IMR-90 (cell line): ENCODE measurements around the gene TMPRSS9. TPM values are rescaled to one million over a fixed set of nuclear protein-coding genes. Genes with fewer than 3 reads are reported as not detected.

ENCODE experiments used
- ATAC-seq: fragments of 200-7000 bp; cut with Tn5 transposase; 2 replicates; pipeline ENCODE4 v1.9.1; 2020; ENCODE audit warnings: low read depth, mild to moderate bottlenecking, moderate library complexity
- BruUV-seq: library from RNA; stranded (reverse); fragments of 400-500 nt; replicated peaks from 2 replicates; lab custom pipeline; 2021; lab: Mats Ljungman, UMichigan
- CTCF ChIA-PET: fragments of 300-600 bp; formaldehyde crosslinking; extraction: SDS; loops from one replicate; lab custom pipeline; 2021; ENCODE audit warnings: antibody characterized with exemption; lab: Yijun Ruan, JAX
- POLR2A ChIA-PET: fragments of 300-600 bp; sonication (Branson Sonifier 250); formaldehyde crosslinking; loops from one replicate; lab custom pipeline; 2022; ENCODE audit warnings: antibody characterized with exemption; ENCODE audit not compliant: unreplicated experiment; lab: Charles Lee
- DNase-seq: peaks from one replicate; pipeline ENCODE4 v3.0.0; 2013
- H2AFZ ChIP-seq: replicated peaks from 2 replicates; pipeline ENCODE3; 2013; ENCODE audit warnings: low read length, mild to moderate bottlenecking; ENCODE audit not compliant: poor library complexity
- H2AK5ac ChIP-seq: 2 replicates; pipeline ENCODE4 v1.6.1; 2013; ENCODE audit warnings: low read depth, low read length, inconsistent platforms
- H2AK9ac ChIP-seq: replicated peaks from 2 replicates; pipeline ENCODE3; 2013; ENCODE audit warnings: mild to moderate bottlenecking, low read depth, low read length, moderate library complexity; ENCODE audit not compliant: poor library complexity
- H2BK120ac ChIP-seq: 2 replicates; pipeline ENCODE4 v1.6.1; 2013; ENCODE audit warnings: low read depth, low read length, inconsistent platforms
- H2BK15ac ChIP-seq: 3 replicates; pipeline ENCODE4 v1.6.1; 2013; ENCODE audit warnings: low read depth, low read length, inconsistent platforms
- H2BK20ac ChIP-seq: 2 replicates; pipeline ENCODE4 v1.6.1; 2013; ENCODE audit warnings: low read depth, mild to moderate bottlenecking, inconsistent platforms, low read length, moderate library complexity
- H2BK5ac ChIP-seq: 2 replicates; pipeline ENCODE4 v1.6.1; 2013; ENCODE audit warnings: mild to moderate bottlenecking, low read depth, low read length, inconsistent platforms; ENCODE audit not compliant: poor library complexity, severe bottlenecking
- H3K14ac ChIP-seq: replicated peaks from 2 replicates; pipeline ENCODE4 v1.6.1; 2013; ENCODE audit warnings: low read depth, low read length, inconsistent platforms
- H3K18ac ChIP-seq: 2 replicates; pipeline ENCODE4 v1.6.1; 2013; ENCODE audit warnings: low read depth, low read length, control low read depth
- H3K23ac ChIP-seq: 2 replicates; pipeline ENCODE4 v1.6.1; 2013; ENCODE audit warnings: low read depth, low read length, inconsistent platforms
- H3K27ac ChIP-seq: 2 replicates; pipeline ENCODE4 v1.5.1; 2013; ENCODE audit warnings: mild to moderate bottlenecking, control low read depth, low read length; ENCODE audit not compliant: insufficient read depth
- H3K27me3 ChIP-seq: 2 replicates; pipeline ENCODE4 v1.6.1; 2013; ENCODE audit warnings: low read length; ENCODE audit not compliant: control insufficient read depth, insufficient read depth
- H3K36me3 ChIP-seq: 2 replicates; pipeline ENCODE4 v1.6.1; 2013; ENCODE audit warnings: low read length, mixed read lengths; ENCODE audit not compliant: control insufficient read depth, insufficient read depth
- H3K4ac ChIP-seq: 2 replicates; pipeline ENCODE4 v1.6.1; 2013; ENCODE audit warnings: low read depth, low read length, inconsistent platforms
- H3K4me1 ChIP-seq: 2 replicates; pipeline ENCODE4 v1.6.1; 2013; ENCODE audit warnings: low read length, mixed read lengths; ENCODE audit not compliant: control insufficient read depth, insufficient read depth
- H3K4me2 ChIP-seq: 2 replicates; pipeline ENCODE4 v1.6.1; 2013; ENCODE audit warnings: low read depth, mild to moderate bottlenecking, control low read depth, low read length, moderate library complexity
- H3K4me3 ChIP-seq: 2 replicates; pipeline ENCODE4 v1.5.1; 2013; ENCODE audit warnings: low read depth, mild to moderate bottlenecking, control low read depth, low read length, moderate library complexity; ENCODE audit not compliant: insufficient read depth
- H3K56ac ChIP-seq: 2 replicates; pipeline ENCODE4 v1.6.1; 2013; ENCODE audit warnings: low read length, inconsistent platforms; ENCODE audit not compliant: insufficient read depth; ENCODE audit errors: extremely low read depth
- H3K79me1 ChIP-seq, 2 experiments: 2 replicates each; pipeline ENCODE4 v1.6.1; 2013; ENCODE audit warnings: low read length in 2 of 2, inconsistent platforms in 1 of 2, low read depth in 1 of 2
- H3K9ac ChIP-seq: 2 replicates; pipeline ENCODE4 v1.6.1; 2013; ENCODE audit warnings: low read depth, low read length, control low read depth
- H3K9me1 ChIP-seq: 2 replicates; pipeline ENCODE4 v1.6.1; 2013; ENCODE audit warnings: low read length, inconsistent platforms; ENCODE audit not compliant: insufficient read depth
- H3K9me3 ChIP-seq: 2 replicates; pipeline ENCODE4 v1.6.1; 2013; ENCODE audit warnings: low read length; ENCODE audit not compliant: control insufficient read depth, insufficient read depth
- H4K20me1 ChIP-seq: 2 replicates; pipeline ENCODE4 v1.6.1; 2013; ENCODE audit warnings: low read length, inconsistent platforms; ENCODE audit not compliant: insufficient read depth
- H4K5ac ChIP-seq: 2 replicates; pipeline ENCODE4 v1.6.1; 2013; ENCODE audit warnings: mild to moderate bottlenecking, low read depth, low read length, control low read depth
- H4K8ac ChIP-seq, 2 experiments: 2 replicates each; pipeline ENCODE4 v1.6.1; 2013; ENCODE audit warnings: low read depth in 2 of 2, low read length in 2 of 2, control low read depth in 1 of 2, inconsistent platforms in 1 of 2
- H4K91ac ChIP-seq: 2 replicates; pipeline ENCODE4 v1.6.1; 2013; ENCODE audit warnings: low read depth, low read length, inconsistent platforms; ENCODE audit not compliant: insufficient read depth
- BHLHE40 ChIP-seq: fragments of 150-350 bp; IDR thresholded peaks from 2 replicates; pipeline ENCODE4 v1.6.1; 2016; ENCODE audit warnings: mild to moderate bottlenecking, low read depth, low read length
- CEBPB ChIP-seq: IDR thresholded peaks from 2 replicates; pipeline ENCODE4 v1.6.1; 2012; ENCODE audit warnings: low read depth, low read length, improper control_type of control experiment
- FOS ChIP-seq: fragments of 150-350 bp; IDR thresholded peaks from 2 replicates; pipeline ENCODE4 v1.6.1; 2016; ENCODE audit warnings: low read depth, low read length
- MAFK ChIP-seq: IDR thresholded peaks from 2 replicates; pipeline ENCODE4 v1.6.1; 2012; ENCODE audit warnings: low read depth, low read length, improper control_type of control experiment
- MAZ ChIP-seq: IDR thresholded peaks from 2 replicates; pipeline ENCODE4 v1.6.1; 2012; ENCODE audit warnings: low read depth, mild to moderate bottlenecking, low read length, improper control_type of control experiment, moderate library complexity, borderline replicate concordance
- MXI1 ChIP-seq: IDR thresholded peaks from 2 replicates; pipeline ENCODE4 v1.6.1; 2012; ENCODE audit warnings: low read depth, mild to moderate bottlenecking, low read length, moderate library complexity, borderline replicate concordance
- NFE2L2 ChIP-seq: fragments of 150-350 bp; IDR thresholded peaks from 2 replicates; pipeline ENCODE4 v1.6.1; 2016; ENCODE audit warnings: low read depth, mild to moderate bottlenecking, low read length
- POLR2A ChIP-seq: IDR thresholded peaks from 2 replicates; pipeline ENCODE4 v1.6.1; 2012; ENCODE audit warnings: mild to moderate bottlenecking, low read depth, low read length
- RCOR1 ChIP-seq: IDR thresholded peaks from 2 replicates; pipeline ENCODE4 v1.6.1; 2012; ENCODE audit warnings: mild to moderate bottlenecking, low read length, improper control_type of control experiment; ENCODE audit not compliant: insufficient replicate concordance
- SMC3 ChIP-seq: fragments of 150-350 bp; IDR thresholded peaks from 2 replicates; pipeline ENCODE4 v1.6.1; 2016; ENCODE audit warnings: low read depth, mild to moderate bottlenecking, antibody characterized with exemption, low read length, moderate library complexity
- WGBS, 2 experiments: methylation state at CpG; one replicate each; pipeline versions ENCODE4 v1.1.5 to v1.1.7; 2013; ENCODE audit warnings: missing lambda C conversion rate in 2 of 2; ENCODE audit not compliant: insufficient read length in 1 of 2; ENCODE audit errors: extremely low coverage in 2 of 2; 5-methylcytosine and 5-hydroxymethylcytosine counted together
- dilution Hi-C: fragments of 300-500 bp; cut with HindIII; formaldehyde crosslinking; loops from one replicate; pipeline ENCODE4 v1.14.3; 2018; ENCODE audit warnings: low sequenced_read_pairs; ENCODE audit not compliant: unreplicated experiment
- in situ Hi-C: fragments of 300-500 bp; cut with MboI; formaldehyde crosslinking; loops from 3 replicates; pipeline ENCODE4 v1.14.3; 2019; ENCODE audit warnings: low sequenced_read_pairs, inconsistent platforms, mixed read lengths
- intact Hi-C: fragments of 100-400 bp; cut with micrococcal nuclease; formaldehyde crosslinking; loops from 2 replicates; pipeline ENCODE4 v1.10.0; 2022
- polyA plus RNA-seq, 3 experiments: library from polyadenylated mRNA; depleted of rRNA; stranded (reverse); fragments of >200 nt; gene quantifications; 2 replicates each; pipeline ENCODE4 v1.2.3, GENCODE V29; 2012; ENCODE audit warnings: low replicate concordance in 1 of 3
- total RNA-seq: library from RNA; depleted of rRNA; stranded (reverse); fragments of >200 nt; gene quantifications from 2 replicates; pipeline ENCODE4 v1.2.3, GENCODE V29; 2012
- TF ChIP-seq, protein P1 (sequence below): fragments of 150-350 bp; IDR thresholded peaks from 2 replicates; pipeline ENCODE4 v1.6.1; 2016; ENCODE audit warnings: low read depth, mild to moderate bottlenecking, low read length, moderate library complexity, borderline replicate concordance
- TF ChIP-seq, protein P2 (sequence below): conservative IDR thresholded peaks from 2 replicates; pipeline ENCODE4 v1.5.1; 2012; ENCODE audit warnings: mild to moderate bottlenecking, low read depth, low read length, improper control_type of control experiment
- TF ChIP-seq, protein P3 (sequence below): fragments of 150-350 bp; IDR thresholded peaks from 2 replicates; pipeline ENCODE4 v1.6.1; 2017; ENCODE audit warnings: mild to moderate bottlenecking, antibody characterized with exemption, low read length, low read depth

TMPRSS9 gene
- total and polyA plus RNA-seq, 2 of the 4 experiments (the other 2 are of a cell fraction) = not detected

DNA sequence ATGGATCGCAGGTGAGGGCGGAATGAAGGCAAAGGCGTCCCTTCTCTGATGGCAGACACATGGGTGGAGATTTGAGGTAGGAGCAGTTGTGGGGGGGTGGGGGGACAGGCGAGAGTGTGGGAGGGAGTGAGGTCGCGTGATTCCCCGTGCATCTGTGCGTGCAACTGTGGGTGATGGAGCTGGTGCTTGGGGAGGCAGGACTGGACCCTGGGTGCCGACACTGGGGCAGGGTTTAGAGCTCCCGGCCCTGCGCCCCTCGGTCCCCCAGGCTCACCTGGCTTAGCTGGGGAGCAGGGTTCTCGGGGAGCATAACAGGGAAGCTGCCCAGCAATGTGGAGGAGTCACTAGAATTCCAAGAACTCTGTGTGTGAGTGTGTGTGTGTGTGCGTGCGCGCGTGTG lies 3.4 kb downstream of the TMPRSS9 start:
- no TSS peak for BruUV-seq
- Histone ChIP-seq H3K9me1 (0 out of 2 replicates have a peak, but pooled peaks cover 2% of the 10 kb centered on the region), H2BK20ac (no peak overlapping the region), H4K20me1 (no peaks in the 10 kb centered on the region), H2BK15ac (no peak overlapping the region), H2BK5ac (no peak overlapping the region), H3K56ac (no peak overlapping the region), H2AK9ac (no peak overlapping the region), H2BK120ac (no peak overlapping the region), H3K4ac (no peak overlapping the region), H3K9me3 (no peaks in the 10 kb centered on the region; the same call in 1 of the 2 replicates), H3K27me3 (peaks cover 34% of the 10 kb centered on the region), H3K23ac (no peak overlapping the region), H4K91ac (no peak overlapping the region), H3K4me3 (no peak overlapping the region), H2AFZ (no peak overlapping the region), H3K18ac (no peak overlapping the region), H3K14ac (no peak overlapping the region), H3K9ac (no peak overlapping the region), H2AK5ac (no peak overlapping the region), H4K5ac (no peak overlapping the region), H3K4me1 (no peaks in the 10 kb centered on the region), H3K36me3 (no peaks in the 10 kb centered on the region), H3K27ac (no peak overlapping the region), H3K4me2 (no peak overlapping the region), H4K8ac (no peak overlapping the region), H3K79me1 (no peaks in the 10 kb centered on the region)
- intact Hi-C loops = no loop called here
- ChIA-PET POLR2A (no interaction called here), CTCF (no interaction called here)
- TF ChIP-seq BHLHE40 = no peak
- no peak for TF ChIP-seq FOS
- no peak for TF ChIP-seq MXI1
- TF ChIP-seq RCOR1 = no peak
- no peak for TF ChIP-seq CEBPB
- TF ChIP-seq MAZ = no peak
- TF ChIP-seq, protein P1, sequence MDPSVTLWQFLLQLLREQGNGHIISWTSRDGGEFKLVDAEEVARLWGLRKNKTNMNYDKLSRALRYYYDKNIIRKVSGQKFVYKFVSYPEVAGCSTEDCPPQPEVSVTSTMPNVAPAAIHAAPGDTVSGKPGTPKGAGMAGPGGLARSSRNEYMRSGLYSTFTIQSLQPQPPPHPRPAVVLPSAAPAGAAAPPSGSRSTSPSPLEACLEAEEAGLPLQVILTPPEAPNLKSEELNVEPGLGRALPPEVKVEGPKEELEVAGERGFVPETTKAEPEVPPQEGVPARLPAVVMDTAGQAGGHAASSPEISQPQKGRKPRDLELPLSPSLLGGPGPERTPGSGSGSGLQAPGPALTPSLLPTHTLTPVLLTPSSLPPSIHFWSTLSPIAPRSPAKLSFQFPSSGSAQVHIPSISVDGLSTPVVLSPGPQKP = no peak
- no peak for TF ChIP-seq NFE2L2
- no peak for TF ChIP-seq POLR2A
- no peak for TF ChIP-seq SMC3
- TF ChIP-seq, protein P2, sequence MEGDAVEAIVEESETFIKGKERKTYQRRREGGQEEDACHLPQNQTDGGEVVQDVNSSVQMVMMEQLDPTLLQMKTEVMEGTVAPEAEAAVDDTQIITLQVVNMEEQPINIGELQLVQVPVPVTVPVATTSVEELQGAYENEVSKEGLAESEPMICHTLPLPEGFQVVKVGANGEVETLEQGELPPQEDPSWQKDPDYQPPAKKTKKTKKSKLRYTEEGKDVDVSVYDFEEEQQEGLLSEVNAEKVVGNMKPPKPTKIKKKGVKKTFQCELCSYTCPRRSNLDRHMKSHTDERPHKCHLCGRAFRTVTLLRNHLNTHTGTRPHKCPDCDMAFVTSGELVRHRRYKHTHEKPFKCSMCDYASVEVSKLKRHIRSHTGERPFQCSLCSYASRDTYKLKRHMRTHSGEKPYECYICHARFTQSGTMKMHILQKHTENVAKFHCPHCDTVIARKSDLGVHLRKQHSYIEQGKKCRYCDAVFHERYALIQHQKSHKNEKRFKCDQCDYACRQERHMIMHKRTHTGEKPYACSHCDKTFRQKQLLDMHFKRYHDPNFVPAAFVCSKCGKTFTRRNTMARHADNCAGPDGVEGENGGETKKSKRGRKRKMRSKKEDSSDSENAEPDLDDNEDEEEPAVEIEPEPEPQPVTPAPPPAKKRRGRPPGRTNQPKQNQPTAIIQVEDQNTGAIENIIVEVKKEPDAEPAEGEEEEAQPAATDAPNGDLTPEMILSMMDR = no peak
- TF ChIP-seq, protein P3, sequence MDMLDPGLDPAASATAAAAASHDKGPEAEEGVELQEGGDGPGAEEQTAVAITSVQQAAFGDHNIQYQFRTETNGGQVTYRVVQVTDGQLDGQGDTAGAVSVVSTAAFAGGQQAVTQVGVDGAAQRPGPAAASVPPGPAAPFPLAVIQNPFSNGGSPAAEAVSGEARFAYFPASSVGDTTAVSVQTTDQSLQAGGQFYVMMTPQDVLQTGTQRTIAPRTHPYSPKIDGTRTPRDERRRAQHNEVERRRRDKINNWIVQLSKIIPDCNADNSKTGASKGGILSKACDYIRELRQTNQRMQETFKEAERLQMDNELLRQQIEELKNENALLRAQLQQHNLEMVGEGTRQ = no peak
- no peak for TF ChIP-seq MAFK
- in situ Hi-C loops = no loop called here
- 62% methylated on average over 4 of the region's 17 CpGs; no CpG with 5 or more reads in 1 of the 2 experiments for WGBS, 2 experiments
- ATAC-seq = no peak
- dilution Hi-C loops = no loop called here
- DNase-seq = no peak
